Skeletal muscle tissue (tissue), 4 donors: ENCODE results near the gene LTBP3. TPM values are rescaled to one million over a fixed set of nuclear protein-coding genes. Genes with fewer than 3 reads are reported as not detected.
A peak's percentile ranks its signal among the peaks of the same experiment; 100 is the strongest.

ENCODE experiments used
- H3K27ac ChIP-seq: one replicate; pipeline ENCODE4 v1.7.0; 2013; ENCODE audit warnings: mild to moderate bottlenecking, low read depth, low read length, inconsistent platforms
- H3K27me3 ChIP-seq, 3 donors: one replicate each; pipeline ENCODE4 v1.7.0; 2013; ENCODE audit warnings: low read length in 3 of 3; ENCODE audit not compliant: control insufficient read depth in 3 of 3, insufficient read depth in 3 of 3
- H3K36me3 ChIP-seq, 3 donors: one replicate each; pipeline ENCODE4 v1.7.0; 2013; ENCODE audit warnings: low read length in 3 of 3; ENCODE audit not compliant: control insufficient read depth in 3 of 3, insufficient read depth in 3 of 3
- H3K4me1 ChIP-seq, 3 donors: one replicate each; pipeline ENCODE4 v1.7.0; 2013; ENCODE audit warnings: low read length in 3 of 3, mild to moderate bottlenecking in 3 of 3; ENCODE audit not compliant: control insufficient read depth in 3 of 3, insufficient read depth in 3 of 3
- H3K4me3 ChIP-seq, 3 donors: one replicate each; pipeline ENCODE4 v1.7.0; 2013; ENCODE audit warnings: low read length in 3 of 3
- H3K9ac ChIP-seq, 3 donors: one replicate each; pipeline ENCODE4 v1.7.0; 2013; ENCODE audit warnings: low read length in 3 of 3, mild to moderate bottlenecking in 3 of 3, moderate library complexity in 2 of 3, low read depth in 1 of 3
- H3K9me3 ChIP-seq, 3 donors: one replicate each; pipeline ENCODE4 v1.7.0; 2013; ENCODE audit warnings: low read length in 3 of 3; ENCODE audit not compliant: control insufficient read depth in 3 of 3
- total RNA-seq: library from RNA; depleted of rRNA; stranded (reverse); fragments of >200 nt; gene quantifications from one replicate; pipeline ENCODE4 v1.2.3, GENCODE V29; 2014
- donor health status: Osteomylitis.

The LTBP3 gene
- total RNA-seq, 1 donor from 2014 or later = 32.9 TPM

DNA sequence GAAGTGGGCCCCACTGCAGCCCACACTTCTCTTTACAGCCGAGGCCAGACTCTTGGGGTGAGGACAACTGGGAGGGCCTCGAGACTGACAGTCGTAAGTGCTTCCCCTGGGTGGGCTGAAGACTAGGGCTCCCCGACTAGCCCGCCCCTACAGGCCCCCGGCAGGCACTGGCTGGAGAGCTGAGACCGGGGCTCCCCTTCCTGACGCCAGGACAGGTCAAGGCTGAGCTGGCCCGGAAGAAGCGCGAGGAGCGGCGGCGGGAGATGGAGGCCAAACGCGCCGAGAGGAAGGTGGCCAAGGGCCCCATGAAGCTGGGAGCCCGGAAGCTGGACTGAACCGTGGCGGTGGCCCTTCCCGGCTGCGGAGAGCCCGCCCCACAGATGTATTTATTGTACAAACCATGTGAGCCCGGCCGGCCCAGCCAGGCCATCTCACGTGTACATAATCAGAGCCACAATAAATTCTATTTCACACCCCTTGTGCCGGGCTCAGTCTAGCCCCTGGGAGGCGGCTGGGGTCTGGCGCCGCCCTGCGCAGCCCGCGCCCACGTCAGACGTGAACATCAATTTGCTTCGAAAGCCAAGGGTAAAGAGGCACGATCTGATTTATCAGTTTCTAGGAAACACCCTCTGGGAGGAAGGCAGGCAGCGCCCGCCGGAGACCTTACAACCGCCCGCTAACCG, 19.8 kb downstream of the LTBP3 start:
- Histone ChIP-seq H3K9me3 (no peaks in the 10 kb centered on the region), H3K27ac (no peak overlapping the region), H3K27me3 (no peaks in the 10 kb centered on the region), H3K9ac (no peak overlapping the region), H3K4me3 (no peak overlapping the region), H3K4me1 (peaks cover 11 to 25% (median 20%) of the 10 kb centered on the region in 3 donors), H3K36me3 (peaks cover 31 to 38% (median 37%) of the 10 kb centered on the region in 3 donors)

DNA sequence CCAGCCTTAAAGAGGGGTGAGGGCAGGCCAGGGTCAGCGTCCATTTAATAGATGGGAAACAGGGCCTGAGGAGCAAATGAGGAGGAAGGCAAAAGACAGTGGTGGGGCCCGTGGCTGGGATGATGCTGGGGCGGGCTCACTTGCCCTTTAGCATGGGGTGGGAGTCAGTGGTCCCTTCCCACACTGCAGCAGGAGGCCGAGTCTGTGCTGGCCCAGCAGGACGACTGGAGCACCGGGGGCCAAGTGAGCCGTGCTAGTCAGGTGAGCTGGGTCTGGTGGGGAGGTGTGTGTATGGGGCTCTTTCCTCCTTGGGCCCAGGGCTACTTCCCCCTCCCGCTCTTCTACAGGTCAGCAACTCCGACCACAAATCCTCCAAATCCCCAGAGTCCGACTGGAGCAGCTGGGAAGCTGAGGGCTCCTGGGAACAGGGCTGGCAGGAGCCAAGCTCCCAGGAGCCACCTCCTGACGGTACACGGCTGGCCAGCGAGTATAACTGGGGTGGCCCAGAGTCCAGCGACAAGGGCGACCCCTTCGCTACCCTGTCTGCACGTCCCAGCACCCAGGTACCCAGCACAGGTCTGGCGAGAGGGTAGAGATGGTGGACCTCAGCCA, 20.4 kb downstream of the LTBP3 start:
- peaks cover 11 to 25% (median 20%) of the 10 kb centered on the region in 3 donors for H3K4me1 ChIP-seq
- peaks cover 32 to 40% (median 37%) of the 10 kb centered on the region in 3 donors for H3K36me3 ChIP-seq
- no peaks in the 10 kb centered on the region for H3K9me3 ChIP-seq
- H3K9ac ChIP-seq = no peak overlapping the region
- H3K27ac ChIP-seq = no peak overlapping the region
- no peaks in the 10 kb centered on the region for H3K27me3 ChIP-seq
- H3K4me3 ChIP-seq = no peak overlapping the region

DNA sequence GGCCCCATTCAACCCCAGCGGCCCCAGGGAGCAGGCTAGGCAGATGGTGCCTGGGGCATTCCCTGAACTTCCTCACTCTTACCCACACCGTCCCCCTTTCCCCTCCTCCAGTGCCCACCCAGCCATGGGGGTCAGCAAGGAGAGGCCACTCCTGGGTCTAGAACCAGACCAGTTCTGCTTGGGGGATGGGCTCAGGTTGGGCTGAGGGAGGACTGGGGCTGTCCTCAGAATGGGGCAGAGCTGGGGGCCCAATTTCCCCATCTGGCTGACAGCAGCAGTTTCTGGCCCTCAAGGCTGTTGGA, 20.9 kb downstream of the LTBP3 start:
- H3K4me3 ChIP-seq = no peak overlapping the region
- no peak overlapping the region for H3K9ac ChIP-seq

DNA sequence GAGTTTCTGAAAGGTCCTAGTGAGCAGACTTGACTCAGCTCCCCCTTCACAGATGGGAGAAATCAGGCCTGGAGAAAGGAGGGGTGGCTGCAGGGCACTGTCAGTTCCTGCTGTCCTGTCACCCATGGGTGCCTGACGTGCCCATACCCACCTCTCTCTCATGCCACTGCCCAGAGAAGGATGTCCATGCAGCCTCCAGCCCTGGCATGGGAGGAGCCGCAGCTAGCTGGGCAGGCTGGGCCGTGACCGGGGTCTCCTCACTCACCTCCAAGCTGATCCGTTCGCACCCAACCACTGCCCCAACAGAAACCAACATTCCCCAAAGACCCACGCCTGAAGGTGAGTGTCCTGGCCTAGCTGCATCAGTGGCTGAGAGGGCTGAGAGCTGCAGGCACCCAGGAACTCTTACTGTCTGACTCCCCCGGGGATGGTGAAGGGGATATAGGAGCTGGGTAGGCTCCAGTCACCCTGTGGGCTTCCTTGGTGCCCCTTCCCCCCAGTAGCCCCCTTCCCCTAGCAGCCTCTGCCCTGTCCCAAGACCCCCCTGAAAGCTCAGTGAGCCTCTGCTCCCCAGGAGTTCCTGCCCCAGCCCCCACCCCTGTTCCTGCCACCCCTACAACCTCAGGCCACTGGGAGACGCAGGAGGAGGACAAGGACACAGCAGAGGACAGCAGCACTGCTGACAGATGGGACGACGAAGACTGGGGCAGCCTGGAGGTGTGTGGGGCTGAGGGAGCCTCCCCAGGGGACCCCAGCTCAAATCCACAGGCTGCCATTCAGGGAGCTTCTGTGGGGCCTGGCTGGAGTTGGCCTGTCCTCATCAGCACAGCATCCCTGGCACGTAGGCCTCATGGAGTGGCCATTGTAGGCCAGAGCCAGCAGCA, 21.5 kb downstream of the LTBP3 start:
- Histone ChIP-seq H3K9ac (no peak overlapping the region), H3K36me3 (peaks cover 37 to 47% (median 39%) of the 10 kb centered on the region in 3 donors), H3K9me3 (no peaks in the 10 kb centered on the region), H3K27me3 (no peaks in the 10 kb centered on the region), H3K4me3 (no peak overlapping the region), H3K4me1 (peaks cover 8 to 22% (median 16%) of the 10 kb centered on the region in 3 donors), H3K27ac (no peak overlapping the region)

More for the DNA sequence above, 20.9 kb downstream of the LTBP3 start:
- no peaks in the 10 kb centered on the region for H3K27me3 ChIP-seq
- peaks cover 11 to 25% (median 20%) of the 10 kb centered on the region in 3 donors for H3K4me1 ChIP-seq
- no peaks in the 10 kb centered on the region for H3K9me3 ChIP-seq
- H3K27ac ChIP-seq = no peak overlapping the region
- H3K36me3 ChIP-seq = peaks cover 34 to 42% (median 39%) of the 10 kb centered on the region in 3 donors

DNA sequence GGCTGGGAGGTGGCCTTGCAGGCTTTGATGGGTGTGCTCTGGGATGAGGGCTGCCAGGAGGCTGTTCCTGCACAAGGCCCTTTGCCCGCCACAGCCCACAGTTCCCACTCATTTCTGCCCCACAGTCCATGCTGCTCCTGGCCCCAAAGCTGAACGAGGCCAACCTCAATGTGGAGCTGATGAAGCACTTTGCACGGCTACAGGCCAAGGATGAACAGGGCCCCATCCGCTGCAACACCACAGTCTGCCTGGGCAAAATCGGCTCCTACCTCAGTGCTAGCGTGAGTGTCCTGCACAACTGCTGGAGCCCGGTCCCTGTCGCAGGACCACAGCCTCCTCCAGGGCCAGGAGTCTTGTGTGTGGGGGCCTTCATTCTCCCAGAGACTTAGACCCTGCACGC, 23.1 kb downstream of the LTBP3 start:
- Histone ChIP-seq H3K27ac (no peak overlapping the region), H3K27me3 (no peaks in the 10 kb centered on the region), H3K4me3 (no peak overlapping the region), H3K4me1 (peaks cover 0 to 6% (median 3%) of the 10 kb centered on the region in 3 donors), H3K9ac (no peak overlapping the region), H3K9me3 (no peaks in the 10 kb centered on the region), H3K36me3 (peaks cover 52 to 62% (median 54%) of the 10 kb centered on the region in 3 donors)

DNA sequence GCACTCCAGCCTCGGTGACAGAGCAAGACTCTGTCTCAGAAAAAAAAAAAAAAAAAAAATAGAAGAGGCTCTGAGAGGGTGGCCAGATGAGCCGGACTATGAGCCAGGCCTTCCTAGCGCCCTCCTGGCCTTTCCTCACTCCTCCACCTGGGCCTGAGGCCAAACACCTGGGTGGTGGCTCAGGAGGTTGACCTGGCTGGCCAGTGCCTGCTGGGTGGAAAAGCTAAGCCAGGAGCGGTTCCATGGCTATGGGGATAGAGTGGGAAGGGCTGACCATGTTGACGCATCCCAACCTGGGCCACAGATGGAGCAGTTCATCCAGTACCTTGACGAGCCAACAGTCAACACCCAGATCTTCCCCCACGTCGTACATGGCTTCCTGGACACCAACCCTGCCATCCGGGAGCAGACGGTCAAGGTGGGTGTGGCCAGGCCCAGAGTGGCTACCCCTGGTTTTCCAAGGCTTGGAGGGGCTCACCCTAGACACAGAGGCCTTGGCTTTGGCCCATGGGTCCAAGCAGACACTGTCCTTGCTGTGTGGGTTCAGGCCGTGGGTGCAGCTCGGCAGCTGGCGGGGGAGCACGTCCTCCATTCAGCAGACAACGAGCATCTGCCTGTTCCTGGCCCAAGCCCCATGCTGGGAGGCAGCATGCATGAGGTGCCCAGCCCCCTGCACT, 25.6 kb downstream of the LTBP3 start:
- Histone ChIP-seq H3K36me3 (peaks cover 57 to 74% (median 65%) of the 10 kb centered on the region in 3 donors), H3K4me1 (no peaks in the 10 kb centered on the region)

DNA sequence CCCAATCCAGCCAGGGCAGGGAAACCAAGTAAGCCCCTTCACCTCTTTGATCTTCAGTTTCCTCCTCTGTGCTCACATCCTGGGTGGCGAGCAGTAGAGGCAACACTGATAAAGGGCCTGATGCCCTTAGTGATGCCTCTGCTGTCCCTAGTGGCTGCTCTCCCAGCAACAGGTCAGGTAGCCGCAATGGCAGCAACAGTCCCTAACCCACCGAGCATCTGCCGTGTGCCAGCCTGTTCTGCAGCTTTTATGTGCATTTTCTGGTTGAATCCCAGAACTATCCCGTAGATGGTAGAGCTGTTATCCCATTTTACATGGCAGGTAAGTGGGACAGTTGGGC, 28.0 kb downstream of the LTBP3 start:
- H3K4me3 ChIP-seq = no peak overlapping the region
- H3K9me3 ChIP-seq = no peaks in the 10 kb centered on the region
- H3K4me1 ChIP-seq = peaks cover 13% of the 10 kb centered on the region in 3 donors
- H3K36me3 ChIP-seq = peaks cover 55 to 71% (median 56%) of the 10 kb centered on the region in 3 donors
- H3K27me3 ChIP-seq = no peaks in the 10 kb centered on the region
- peak overlapping the region in 1 of 3 donors; percentile 20 for H3K9ac ChIP-seq
- no peak overlapping the region for H3K27ac ChIP-seq

More for the DNA sequence above, 25.6 kb downstream of the LTBP3 start:
- Histone ChIP-seq H3K27me3 (no peaks in the 10 kb centered on the region), H3K4me3 (no peak overlapping the region), H3K27ac (no peak overlapping the region), H3K9ac (no peak overlapping the region), H3K9me3 (no peaks in the 10 kb centered on the region)

DNA sequence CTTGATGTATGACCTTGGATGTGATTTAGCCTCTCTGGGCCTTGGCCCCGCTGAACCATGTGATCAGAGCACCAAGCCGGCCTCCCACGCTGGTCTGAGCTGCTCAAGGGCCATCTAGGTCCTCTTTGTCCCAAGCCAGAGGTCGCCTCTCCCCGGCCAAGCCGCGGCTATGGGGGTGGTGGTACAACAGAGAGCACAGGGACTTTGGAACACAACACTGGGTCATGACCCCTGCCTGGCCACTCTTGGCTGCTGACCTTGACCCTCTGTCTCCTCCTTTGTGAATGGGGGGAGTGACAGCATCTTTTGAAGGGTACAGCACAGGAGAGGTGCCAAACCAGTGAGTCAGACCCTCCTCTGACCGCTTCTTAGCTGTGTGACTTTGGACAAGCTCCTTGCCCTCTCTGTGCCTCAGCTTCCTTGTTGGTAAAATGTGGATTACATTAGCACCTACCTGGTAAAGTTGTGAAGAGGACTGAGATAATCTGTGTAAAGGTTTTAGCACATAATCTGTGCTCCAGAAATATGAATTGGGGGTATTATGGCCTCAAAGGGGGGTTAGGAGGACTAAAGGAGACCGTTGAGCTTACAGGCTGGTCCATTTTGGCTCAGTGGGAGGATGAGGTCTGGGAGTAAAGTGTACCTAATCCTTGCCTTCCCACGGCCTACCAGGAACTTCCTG, 28.5 kb downstream of the LTBP3 start:
- Histone ChIP-seq H3K9ac (no peak overlapping the region), H3K27ac (no peak overlapping the region), H3K9me3 (no peaks in the 10 kb centered on the region), H3K4me3 (no peak overlapping the region), H3K36me3 (peaks cover 51 to 66% (median 55%) of the 10 kb centered on the region in 3 donors), H3K27me3 (no peaks in the 10 kb centered on the region), H3K4me1 (peaks cover 13% of the 10 kb centered on the region in 3 donors)

DNA sequence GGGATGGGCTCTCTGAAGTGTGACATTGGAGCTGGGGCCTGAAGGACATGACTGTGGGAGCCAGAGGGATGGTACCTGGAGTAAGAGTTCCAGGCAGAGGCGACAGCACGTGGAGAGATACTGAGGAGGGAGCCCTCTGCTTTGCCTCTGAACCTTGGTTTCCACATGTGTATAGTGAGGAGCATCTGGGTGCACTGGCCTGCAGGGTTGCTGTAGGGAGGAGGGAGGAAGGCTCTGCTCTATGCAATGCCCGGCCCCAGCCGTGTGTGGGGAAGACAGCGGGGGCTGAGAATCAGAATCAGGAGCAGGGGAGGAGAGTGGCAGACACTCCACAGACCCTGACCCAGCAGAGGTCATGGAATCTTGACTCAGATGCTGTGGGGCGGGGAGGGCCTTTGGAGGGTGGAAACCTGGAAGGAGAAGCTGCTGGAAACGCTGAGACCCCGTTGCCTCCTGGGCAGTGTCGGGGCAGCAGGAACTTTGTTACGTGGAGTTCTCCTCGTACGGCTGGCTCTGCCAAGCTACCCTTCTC, 29.3 kb downstream of the LTBP3 start:
- Histone ChIP-seq H3K27ac (no peak overlapping the region), H3K36me3 (peaks cover 51 to 62% (median 55%) of the 10 kb centered on the region in 3 donors), H3K9ac (peak overlapping the region in 1 of 3 donors; percentile 33), H3K9me3 (no peaks in the 10 kb centered on the region), H3K4me3 (no peak overlapping the region), H3K27me3 (no peaks in the 10 kb centered on the region), H3K4me1 (peaks cover 19 to 21% (median 20%) of the 10 kb centered on the region in 3 donors)
